HepG2 (cell line): ENCODE measurements around the gene ADAM8. TPM values are rescaled to one million over a fixed set of nuclear protein-coding genes. Genes with fewer than 3 reads are reported as not detected.

Experiments used
- ATAC-seq: fragments of 200-7000 bp; cut with Tn5 transposase; 3 replicates; pipeline ENCODE4 v1.9.1; 2020; ENCODE audit warnings: mild to moderate bottlenecking, moderate library complexity
- BruUV-seq: library from RNA; stranded (reverse); fragments of 400-500 nt; replicated peaks from 2 replicates; lab custom pipeline; 2021; lab: Mats Ljungman, UMichigan
- CTCF ChIA-PET: fragments of 300-600 bp; formaldehyde crosslinking; extraction: SDS; loops from one replicate; lab custom pipeline; 2021; ENCODE audit warnings: low total read pairs, inconsistent platforms, low intra/inter-chr PET ratio; lab: Yijun Ruan, JAX
- POLR2A ChIA-PET: fragments of 350-600 bp; sonication (Branson Sonifier 250); formaldehyde crosslinking; loops from one replicate; lab custom pipeline; 2020; ENCODE audit warnings: antibody characterized with exemption, inconsistent platforms; lab: Yijun Ruan, JAX
- DNase-seq: peaks from one replicate; pipeline ENCODE4 v3.0.0-alpha.2; 2015; ENCODE audit warnings: low spot score
- FAIRE-seq: peaks from 3 replicates; lab custom pipeline; 2011; peaks lifted over from hg19 to GRCh38; lab: Jason Lieb, UNC
- H2AFZ ChIP-seq: one replicate; pipeline ENCODE4 v1.6.1; 2011; ENCODE audit warnings: low read length, inconsistent platforms
- H3K27ac ChIP-seq: fragments of 300-600 bp; 3 replicates; pipeline ENCODE4 v1.8.0; 2011; ENCODE audit warnings: mixed run types, mild to moderate bottlenecking, mixed read lengths, low read length, inconsistent platforms; ENCODE audit not compliant: insufficient read depth; ENCODE audit errors: extremely low read length
- H3K27me3 ChIP-seq, 2 experiments: fragments of 200-600 bp in 1 of 2; 2 replicates in 1 of 2; 3 replicates in 1 of 2; pipeline versions ENCODE4 v1.6.0 to v1.8.0; 2011; ENCODE audit warnings: low read length in 2 of 2, mild to moderate bottlenecking in 2 of 2, moderate library complexity in 2 of 2, inconsistent platforms in 1 of 2; ENCODE audit not compliant: insufficient read depth in 2 of 2, control insufficient read depth in 1 of 2
- H3K36me3 ChIP-seq, 2 experiments: fragments of 200-600 bp in 1 of 2; replicated peaks in 1 of 2; 2 replicates in 1 of 2; 3 replicates in 1 of 2; pipeline versions ENCODE4 v1.5.1 to v1.8.0; 2011; ENCODE audit warnings: low read length in 2 of 2, inconsistent platforms in 1 of 2; ENCODE audit not compliant: insufficient read depth in 2 of 2, control insufficient read depth in 1 of 2
- H3K4me1 ChIP-seq: 2 replicates; pipeline ENCODE4 v1.5.1; 2012; ENCODE audit warnings: low read length, inconsistent platforms; ENCODE audit not compliant: insufficient read depth
- H3K4me2 ChIP-seq: 2 replicates; pipeline ENCODE4 v1.6.0; 2011; ENCODE audit warnings: low read depth, low read length, inconsistent platforms
- H3K4me3 ChIP-seq, 3 experiments: fragments of 200-600 bp in 1 of 3; sonication (generic), shearing (Covaris generic) in 1 of 3; replicated peaks in 1 of 3; 2 replicates each; pipeline ENCODE4 v1.5.1; 2011 to 2016; ENCODE audit warnings: low read length in 3 of 3, inconsistent platforms in 2 of 3, low read depth in 2 of 3, mild to moderate bottlenecking in 2 of 3, control low read depth in 1 of 3, mixed read lengths in 1 of 3; ENCODE audit not compliant: insufficient read depth in 1 of 3
- H3K79me2 ChIP-seq: one replicate; pipeline ENCODE4 v1.6.1; 2011; ENCODE audit warnings: low read length, inconsistent platforms; ENCODE audit not compliant: insufficient read depth
- H3K9ac ChIP-seq: 2 replicates; pipeline ENCODE4 v1.6.0; 2011; ENCODE audit warnings: mild to moderate bottlenecking, low read depth, low read length, inconsistent platforms; ENCODE audit not compliant: insufficient read depth
- H3K9me3 ChIP-seq: 2 replicates; pipeline ENCODE4 v1.5.1; 2012; ENCODE audit warnings: mild to moderate bottlenecking, low read length
- H4K20me1 ChIP-seq: 2 replicates; pipeline ENCODE4 v1.6.0; 2011; ENCODE audit warnings: inconsistent platforms, mild to moderate bottlenecking, low read length, moderate library complexity; ENCODE audit not compliant: insufficient read depth
- ARNT ChIP-seq: fragments of 450-650 bp; IDR thresholded peaks from 2 replicates; pipeline ENCODE4 v1.6.1; 2017
- CREB1 ChIP-seq, 2 experiments: fragments of 450-650 bp in 1 of 2; IDR thresholded peaks; 2 replicates each; pipeline ENCODE4 v1.6.1; 2016 to 2017; ENCODE audit warnings: control low read depth in 1 of 2, mild to moderate bottlenecking in 1 of 2, missing compliant biosample characterization in 1 of 2, missing genetic modification characterization in 1 of 2
- NCOA2 ChIP-seq: sonication (generic); formaldehyde crosslinking; IDR thresholded peaks from 2 replicates; pipeline ENCODE4 v1.8.0; 2022; ENCODE audit warnings: inconsistent platforms
- RELA ChIP-seq: sonication (generic); formaldehyde crosslinking; IDR thresholded peaks from 2 replicates; pipeline ENCODE4 v1.4.0; 2020; ENCODE audit warnings: missing genetic modification reagents
- ZBTB7B ChIP-seq: sonication (generic); formaldehyde crosslinking; IDR thresholded peaks from 2 replicates; pipeline ENCODE4 v1.4.0; 2020; ENCODE audit warnings: missing genetic modification reagents
- ZNF256 ChIP-seq: sonication (generic); formaldehyde crosslinking; conservative IDR thresholded peaks from 2 replicates; pipeline ENCODE4 v1.4.0; 2020; ENCODE audit warnings: missing genetic modification reagents
- ZNF337 ChIP-seq: sonication (generic); formaldehyde crosslinking; IDR thresholded peaks from 2 replicates; pipeline ENCODE4 v1.5.1; 2020; ENCODE audit warnings: missing genetic modification reagents, low read depth, mild to moderate bottlenecking, borderline replicate concordance
- WGBS: methylation state at CpG from one replicate; pipeline ENCODE4 v1.1.6; 2017; ENCODE audit warnings: low lambda C conversion rate; 5-methylcytosine and 5-hydroxymethylcytosine counted together
- in situ Hi-C: cut with HindIII; loops from 2 replicates; pipeline ENCODE4 v1.10.0; 2017; ENCODE audit warnings: low pct_unique_long_range_greater_than_20kb; ENCODE audit not compliant: extremely low pct_ligation_motif_present
- intact Hi-C: fragments of 100-400 bp; cut with micrococcal nuclease; formaldehyde crosslinking; loops from one replicate; pipeline ENCODE4 v1.10.0; 2022; ENCODE audit not compliant: unreplicated experiment
- polyA plus RNA-seq, 8 experiments: library from polyadenylated mRNA; depleted of rRNA in 3 of 8; stranded (reverse) in 7 of 8; unstranded in 1 of 8; fragments of >200 nt; fragmentation: Illumina TruSeq in 4 of 8; extraction: Trizol in 4 of 8; gene quantifications; 2 replicates each; pipeline versions ENCODE4 v1.2.1 to v1.2.3, GENCODE V29; 2011 to 2016; ENCODE audit warnings: low read depth in 4 of 8, missing spikeins in 1 of 8, mixed read lengths in 1 of 8; ENCODE audit not compliant: insufficient read depth in 1 of 8
- total RNA-seq, 5 experiments: library from RNA; depleted of rRNA; stranded (reverse); fragments of >200 nt; fragmentation: Illumina TruSeq; extraction: Trizol; gene quantifications; 2 replicates each; pipeline ENCODE4 v1.2.3, GENCODE V29; 2016; ENCODE audit warnings: low read depth in 1 of 5
- TF ChIP-seq, protein P1 (sequence below): sonication (generic); formaldehyde crosslinking; conservative IDR thresholded peaks from 2 replicates; pipeline ENCODE4 v1.5.0; 2020; ENCODE audit warnings: missing genetic modification reagents
- TF ChIP-seq, protein P2 (sequence below): sonication (generic); formaldehyde crosslinking; IDR thresholded peaks from 2 replicates; pipeline ENCODE4 v1.4.0; 2020; ENCODE audit warnings: missing genetic modification reagents

The ADAM8 gene
- total and polyA plus RNA-seq, 2 of the 13 experiments (the other 11 are each of a cell fraction or from before 2014, with no cell fraction given), result 0.24 to 0.93 TPM

- DNase-seq, result no peak
- Histone ChIP-seq H2AFZ (no peak overlapping the region), H3K9ac (no peak overlapping the region), H3K27ac (no peak overlapping the region), H3K4me1 (0 out of 2 replicates have a peak, but pooled peaks cover 2% of the 10 kb centered on the region), H3K9me3 (no peaks in the 10 kb centered on the region), H3K4me2 (no peak overlapping the region), H3K36me3 (no peaks in the 10 kb centered on the region), H3K79me2 (no peaks in the 10 kb centered on the region), H3K27me3 (peaks cover 22 to 80% of the 10 kb centered on the region in 2 experiments), H3K4me3 (no peak overlapping the region), H4K20me1 (0 out of 2 replicates have a peak, but pooled peaks cover 3% of the 10 kb centered on the region)
- no peak for FAIRE-seq
- no TSS peak for BruUV-seq
- POLR2A ChIA-PET, result no interaction called here
- 20% methylated on average over 12 of the region's 15 CpGs for WGBS
- in situ Hi-C loops (no loop called here), intact Hi-C loops (no loop called here)
- no peak for ATAC-seq
- no peak for TF ChIP-seq ZBTB7B (CRISPR knock-in tag)
- TF ChIP-seq ARNT, result no peak
- no peak for TF ChIP-seq ZNF256 (CRISPR knock-in tag)
- TF ChIP-seq, protein P1, sequence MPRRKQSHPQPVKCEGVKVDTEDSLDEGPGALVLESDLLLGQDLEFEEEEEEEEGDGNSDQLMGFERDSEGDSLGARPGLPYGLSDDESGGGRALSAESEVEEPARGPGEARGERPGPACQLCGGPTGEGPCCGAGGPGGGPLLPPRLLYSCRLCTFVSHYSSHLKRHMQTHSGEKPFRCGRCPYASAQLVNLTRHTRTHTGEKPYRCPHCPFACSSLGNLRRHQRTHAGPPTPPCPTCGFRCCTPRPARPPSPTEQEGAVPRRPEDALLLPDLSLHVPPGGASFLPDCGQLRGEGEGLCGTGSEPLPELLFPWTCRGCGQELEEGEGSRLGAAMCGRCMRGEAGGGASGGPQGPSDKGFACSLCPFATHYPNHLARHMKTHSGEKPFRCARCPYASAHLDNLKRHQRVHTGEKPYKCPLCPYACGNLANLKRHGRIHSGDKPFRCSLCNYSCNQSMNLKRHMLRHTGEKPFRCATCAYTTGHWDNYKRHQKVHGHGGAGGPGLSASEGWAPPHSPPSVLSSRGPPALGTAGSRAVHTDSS, result no peak
- CTCF ChIA-PET, result no interaction called here
Observed at GRCh38 chr10:133239990-133240389, 36.7 kb downstream of the ADAM8 start.

GRCh38 chr10:133238466-133238804, 38.2 kb downstream of the ADAM8 start:
- CTCF ChIA-PET, result no interaction called here
- no peak for FAIRE-seq
- no peak for ATAC-seq

More at GRCh38 chr10:133238466-133238804, 38.2 kb downstream of the ADAM8 start:
- intact Hi-C loops, result no loop called here
- H3K9me3 ChIP-seq, result no peaks in the 10 kb centered on the region
- POLR2A ChIA-PET, result no interaction called here
- H3K79me2 ChIP-seq, result no peaks in the 10 kb centered on the region
- 38% methylated on average over 13 of the region's 15 CpGs for WGBS
- no peak overlapping the region for H3K4me3 ChIP-seq
- H3K36me3 ChIP-seq, result no peaks in the 10 kb centered on the region
- H4K20me1 ChIP-seq, result 0 out of 2 replicates have a peak, but pooled peaks cover 3% of the 10 kb centered on the region
- DNase-seq, result no peak
- no peak overlapping the region for H2AFZ ChIP-seq
- no peaks in the 10 kb centered on the region for H3K4me1 ChIP-seq
- no peak for TF ChIP-seq ZNF337
- TF ChIP-seq NCOA2 (CRISPR knock-in tag), result no peak
- TF ChIP-seq, protein P2, sequence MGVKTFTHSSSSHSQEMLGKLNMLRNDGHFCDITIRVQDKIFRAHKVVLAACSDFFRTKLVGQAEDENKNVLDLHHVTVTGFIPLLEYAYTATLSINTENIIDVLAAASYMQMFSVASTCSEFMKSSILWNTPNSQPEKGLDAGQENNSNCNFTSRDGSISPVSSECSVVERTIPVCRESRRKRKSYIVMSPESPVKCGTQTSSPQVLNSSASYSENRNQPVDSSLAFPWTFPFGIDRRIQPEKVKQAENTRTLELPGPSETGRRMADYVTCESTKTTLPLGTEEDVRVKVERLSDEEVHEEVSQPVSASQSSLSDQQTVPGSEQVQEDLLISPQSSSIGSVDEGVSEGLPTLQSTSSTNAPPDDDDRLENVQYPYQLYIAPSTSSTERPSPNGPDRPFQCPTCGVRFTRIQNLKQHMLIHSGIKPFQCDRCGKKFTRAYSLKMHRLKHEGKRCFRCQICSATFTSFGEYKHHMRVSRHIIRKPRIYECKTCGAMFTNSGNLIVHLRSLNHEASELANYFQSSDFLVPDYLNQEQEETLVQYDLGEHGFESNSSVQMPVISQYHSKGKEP (CRISPR knock-in tag), result no peak
- TF ChIP-seq CREB1 (IDR thresholded peaks at IDR 0.05), result peak; percentile 21; the same call in 1 of the 2 replicates
- no peak for TF ChIP-seq CREB1 (CRISPR knock-in tag; IDR thresholded peaks at IDR 0.05)
- no peak for TF ChIP-seq RELA (CRISPR knock-in tag)
- H3K27ac ChIP-seq, result no peak overlapping the region
- H3K27me3 ChIP-seq, result peaks cover 21 to 79% of the 10 kb centered on the region in 2 experiments
- no TSS peak for BruUV-seq
- in situ Hi-C loops, result no loop called here
- no peak overlapping the region for H3K9ac ChIP-seq
- no peak overlapping the region for H3K4me2 ChIP-seq
